Fibroblast of skin of abdomen (primary cell): ENCODE measurements around the gene SLC52A1.
"Not testable (repeated sequence)": the region's sequence is repeated elsewhere in the genome, so short reads cannot be mapped to it uniquely, and the experiment has no call there.

ENCODE experiments used
- DNase-seq: peaks from one replicate; pipeline ENCODE4 v3.0.0-alpha.2; 2013

Gene SLC52A1

DNA sequence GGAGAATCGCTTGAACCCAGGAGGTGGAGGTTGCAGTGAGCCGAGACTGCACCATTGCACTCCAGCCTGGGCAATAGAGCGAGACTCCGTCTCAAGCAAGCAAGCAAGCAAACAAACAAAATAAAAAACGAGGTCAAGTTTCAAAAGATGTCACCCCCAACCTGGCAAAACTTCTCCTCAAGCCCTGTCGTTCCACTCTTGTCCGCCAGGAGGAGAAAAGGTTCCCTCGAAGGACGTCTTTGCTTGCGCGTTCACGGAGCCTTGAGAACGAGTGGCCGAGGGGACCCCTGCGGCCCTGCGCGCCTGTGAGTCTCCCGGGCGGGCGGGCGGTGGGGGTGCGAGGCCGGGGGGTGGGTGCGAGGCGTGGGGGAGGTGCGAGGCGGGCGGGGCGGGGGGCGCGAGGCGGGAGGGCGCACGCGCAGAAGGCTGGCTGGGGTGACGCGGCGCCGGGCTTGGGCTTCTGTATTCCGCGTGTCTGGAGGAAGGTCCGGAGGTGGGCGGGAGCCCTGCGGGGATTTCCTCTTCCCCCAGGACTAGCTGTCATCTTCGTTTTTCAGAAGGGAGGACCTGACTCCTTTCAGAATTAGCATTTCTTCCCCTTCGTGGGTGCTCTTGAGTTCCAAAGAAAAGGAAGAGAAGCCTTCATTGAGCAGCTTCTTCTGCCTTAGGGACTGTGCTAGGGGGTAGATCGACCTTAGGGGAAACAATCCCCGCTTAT is 3.7 kb downstream of the SLC52A1 start:
- peak; percentile 79 for DNase-seq

DNA sequence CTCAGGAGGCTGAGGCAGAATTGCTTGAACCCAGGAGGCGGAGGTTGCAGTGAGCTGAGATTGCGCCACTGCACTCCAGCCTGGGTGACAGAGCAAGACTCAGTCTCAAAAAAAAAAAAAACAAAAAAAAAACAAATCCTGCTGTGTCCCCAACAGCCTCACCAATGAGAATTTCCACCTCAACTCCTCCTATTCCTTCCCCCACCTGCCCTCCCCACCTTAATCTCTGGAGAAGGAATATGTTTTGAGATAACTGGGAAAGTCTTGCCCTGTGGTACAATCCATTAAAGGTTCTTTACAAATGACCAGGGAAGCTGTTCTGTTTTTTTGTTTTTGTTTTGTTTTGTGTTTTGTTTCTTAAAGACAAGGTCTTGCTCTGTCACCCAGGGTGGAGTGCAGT is 5.1 kb downstream of the SLC52A1 start:
- not testable (repeated sequence) for DNase-seq

DNA sequence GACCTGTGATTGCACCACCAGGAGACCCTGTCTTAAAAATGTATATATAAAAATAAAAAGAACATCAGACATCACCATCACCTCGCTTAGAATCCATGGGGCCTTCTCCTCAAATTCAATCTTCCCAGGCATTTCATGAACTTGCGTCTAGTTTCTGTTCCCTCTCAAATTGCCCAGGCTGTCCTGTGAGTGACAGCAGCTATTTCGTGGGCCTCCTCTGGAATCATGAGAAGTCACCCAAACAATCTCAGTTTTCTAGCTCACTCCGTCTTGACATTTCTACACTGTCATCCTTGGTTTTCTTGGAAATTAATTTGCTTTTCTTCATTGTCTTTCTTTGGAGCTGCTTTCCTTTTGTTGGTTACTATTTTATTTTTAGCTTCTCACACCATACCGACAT is 7.3 kb downstream of the SLC52A1 start:
- no peak for DNase-seq

DNA sequence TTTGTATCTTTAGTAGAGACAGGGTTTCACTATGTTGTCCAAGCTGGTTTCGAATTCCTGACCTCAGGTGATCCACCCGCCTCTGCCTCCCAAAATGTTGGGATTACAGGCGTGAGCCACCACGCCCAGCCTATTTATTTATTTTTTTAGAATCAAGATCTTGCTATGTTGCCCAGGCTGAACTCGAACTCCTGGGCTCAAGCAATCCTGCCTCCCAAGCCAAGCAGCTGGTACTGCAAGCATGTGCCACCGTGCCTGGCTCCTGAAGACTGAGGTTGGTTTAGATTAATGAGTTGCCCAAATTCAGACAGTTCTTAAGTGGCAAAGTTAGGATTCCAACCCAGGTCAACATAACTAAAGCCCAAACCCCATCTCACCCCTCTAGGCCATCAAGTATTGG is 7.9 kb downstream of the SLC52A1 start:
- no peak for DNase-seq

DNA sequence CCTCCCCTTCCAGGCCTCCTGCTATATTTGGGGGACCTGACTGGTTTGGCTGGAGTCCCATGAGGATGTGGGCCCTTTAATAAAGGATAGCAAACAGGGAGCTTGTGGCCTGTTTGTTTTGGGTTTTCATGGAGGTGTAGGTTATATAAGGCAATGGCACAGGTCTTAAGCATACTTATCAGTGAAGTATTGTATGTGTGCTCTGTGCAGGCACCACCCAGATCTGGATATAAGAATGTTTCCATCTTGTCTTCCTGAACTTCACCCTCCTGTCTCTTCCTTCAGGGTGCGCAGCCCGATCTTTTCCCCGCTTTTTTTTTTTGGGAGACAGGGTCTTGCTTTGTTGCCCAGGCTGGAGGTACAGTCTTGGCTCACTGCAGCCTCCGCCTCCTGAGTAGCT is 10.6 kb downstream of the SLC52A1 start:
- no peak for DNase-seq

DNA sequence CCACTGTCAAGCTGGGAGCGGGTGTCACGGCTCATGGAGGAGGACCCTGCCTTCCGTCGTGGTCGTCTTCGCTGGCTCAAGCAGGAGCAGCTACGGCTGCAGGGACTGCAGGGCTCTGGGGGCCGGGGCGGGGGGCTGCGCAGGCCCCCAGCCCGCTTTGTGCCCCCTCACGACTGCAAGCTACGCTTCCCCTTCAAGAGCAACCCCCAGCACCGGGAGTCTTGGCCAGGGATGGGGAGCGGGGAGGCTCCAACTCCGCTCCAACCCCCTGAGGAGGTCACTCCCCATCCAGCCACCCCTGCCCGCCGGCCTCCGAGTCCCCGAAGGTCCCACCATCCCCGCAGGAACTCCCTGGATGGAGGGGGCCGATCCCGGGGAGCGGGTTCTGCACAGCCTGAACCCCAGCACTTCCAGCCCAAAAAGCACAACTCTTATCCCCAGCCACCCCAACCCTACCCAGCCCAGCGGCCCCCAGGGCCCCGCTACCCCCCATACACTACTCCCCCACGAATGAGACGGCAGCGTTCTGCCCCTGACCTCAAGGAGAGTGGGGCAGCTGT is 11.6 kb downstream of the SLC52A1 start:
- DNase-seq: no peak

DNA sequence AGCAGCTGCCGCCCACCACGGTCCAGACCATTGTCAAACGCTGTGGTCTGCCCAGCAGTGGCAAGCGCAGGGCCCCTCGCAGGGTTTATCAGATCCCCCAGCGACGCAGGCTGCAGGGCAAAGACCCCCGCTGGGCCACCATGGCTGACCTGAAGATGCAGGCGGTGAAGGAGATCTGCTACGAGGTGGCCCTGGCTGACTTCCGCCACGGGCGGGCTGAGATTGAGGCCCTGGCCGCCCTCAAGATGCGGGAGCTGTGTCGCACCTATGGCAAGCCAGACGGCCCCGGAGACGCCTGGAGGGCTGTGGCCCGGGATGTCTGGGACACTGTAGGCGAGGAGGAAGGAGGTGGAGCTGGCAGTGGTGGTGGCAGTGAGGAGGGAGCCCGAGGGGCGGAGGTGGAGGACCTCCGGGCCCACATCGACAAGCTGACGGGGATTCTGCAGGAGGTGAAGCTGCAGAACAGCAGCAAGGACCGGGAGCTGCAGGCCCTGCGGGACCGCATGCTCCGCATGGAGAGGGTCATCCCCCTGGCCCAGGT is 13.0 kb downstream of the SLC52A1 start:
- no peak for DNase-seq

DNA sequence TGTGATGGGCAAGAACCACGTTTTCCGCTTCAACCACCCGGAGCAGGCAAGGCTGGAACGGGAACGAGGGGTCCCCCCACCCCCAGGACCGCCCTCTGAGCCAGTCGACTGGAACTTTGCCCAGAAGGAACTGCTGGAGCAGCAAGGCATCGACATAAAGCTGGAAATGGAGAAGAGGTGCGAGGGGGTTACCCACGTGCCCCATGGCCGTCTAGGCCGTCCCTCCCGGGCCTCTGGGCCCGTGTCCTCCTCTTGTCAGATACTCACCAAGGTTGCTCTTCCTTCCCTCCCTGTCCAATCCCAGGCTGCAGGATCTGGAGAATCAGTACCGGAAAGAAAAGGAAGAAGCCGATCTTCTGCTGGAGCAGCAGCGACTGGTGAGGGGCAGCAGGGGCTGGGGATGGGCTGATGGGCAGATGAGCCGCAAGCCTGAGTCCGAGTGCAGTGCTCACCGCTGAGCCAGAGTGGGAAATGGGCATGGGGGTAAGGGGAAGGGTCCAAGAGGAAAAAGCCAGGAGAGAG is 14.7 kb downstream of the SLC52A1 start:
- no peak for DNase-seq

DNA sequence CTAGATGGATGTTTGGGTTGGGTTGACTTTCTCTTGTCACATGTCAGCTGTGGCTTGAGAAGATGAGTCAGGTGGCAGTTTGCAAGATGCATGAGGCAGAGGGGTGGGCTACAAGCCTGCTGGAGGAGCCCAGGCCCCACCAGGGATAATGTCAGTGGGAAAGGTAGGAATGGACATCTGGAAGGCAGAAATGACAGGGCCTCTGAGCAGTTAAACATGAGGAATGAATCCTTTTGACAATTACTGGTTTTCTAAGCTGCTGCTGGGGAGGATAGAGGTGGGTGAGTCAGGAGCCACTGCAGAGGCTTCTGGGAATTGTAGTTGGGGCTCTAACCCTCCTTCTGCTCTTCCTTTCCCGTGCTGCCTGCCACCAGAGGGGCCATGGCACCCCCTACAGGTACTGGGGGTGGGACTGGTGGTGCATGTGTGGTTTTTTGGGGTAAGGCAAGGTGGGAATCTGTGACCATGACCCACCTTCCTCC is 15.7 kb downstream of the SLC52A1 start:
- DNase-seq: no peak

DNA sequence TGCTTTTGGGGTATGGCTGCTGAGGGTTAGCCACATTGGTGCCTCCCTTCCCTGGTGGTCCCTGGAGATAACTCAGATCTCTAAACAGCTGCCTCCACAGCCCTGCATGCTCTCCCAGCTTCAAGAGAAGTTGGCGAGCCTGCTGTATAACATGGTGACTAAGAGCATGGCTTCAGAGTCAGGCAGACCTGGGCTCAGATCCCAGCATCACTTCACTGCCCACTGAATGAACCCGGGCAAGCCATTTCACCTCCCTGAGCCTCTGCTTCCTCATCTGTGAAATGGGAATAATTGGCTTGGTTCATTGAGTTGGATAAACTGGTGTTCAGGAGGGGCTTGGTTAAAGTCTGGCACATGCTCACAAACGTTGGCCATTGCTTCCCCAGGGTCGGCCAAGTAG is 20.9 kb downstream of the SLC52A1 start:
- no peak for DNase-seq

DNA sequence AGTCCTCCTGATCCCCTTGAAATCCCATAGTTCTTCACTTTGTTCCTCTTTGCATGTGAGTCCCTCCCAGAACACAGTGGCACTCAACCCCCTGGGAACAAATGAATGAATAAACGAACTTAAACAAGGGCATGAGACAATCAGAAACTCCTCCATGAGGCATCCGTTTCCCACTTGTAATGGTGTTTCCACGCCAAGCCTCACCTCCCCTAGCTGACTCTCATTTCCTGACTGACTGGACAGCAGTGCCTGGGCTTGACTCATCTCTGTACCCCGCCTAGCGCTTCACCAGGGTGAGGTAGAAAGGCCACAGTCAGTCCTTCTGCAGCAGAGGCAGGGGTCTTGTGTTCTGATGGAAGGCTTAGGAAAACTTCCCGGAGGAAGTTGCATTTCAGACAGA is 23.3 kb downstream of the SLC52A1 start:
- peak; percentile 14 for DNase-seq

DNA sequence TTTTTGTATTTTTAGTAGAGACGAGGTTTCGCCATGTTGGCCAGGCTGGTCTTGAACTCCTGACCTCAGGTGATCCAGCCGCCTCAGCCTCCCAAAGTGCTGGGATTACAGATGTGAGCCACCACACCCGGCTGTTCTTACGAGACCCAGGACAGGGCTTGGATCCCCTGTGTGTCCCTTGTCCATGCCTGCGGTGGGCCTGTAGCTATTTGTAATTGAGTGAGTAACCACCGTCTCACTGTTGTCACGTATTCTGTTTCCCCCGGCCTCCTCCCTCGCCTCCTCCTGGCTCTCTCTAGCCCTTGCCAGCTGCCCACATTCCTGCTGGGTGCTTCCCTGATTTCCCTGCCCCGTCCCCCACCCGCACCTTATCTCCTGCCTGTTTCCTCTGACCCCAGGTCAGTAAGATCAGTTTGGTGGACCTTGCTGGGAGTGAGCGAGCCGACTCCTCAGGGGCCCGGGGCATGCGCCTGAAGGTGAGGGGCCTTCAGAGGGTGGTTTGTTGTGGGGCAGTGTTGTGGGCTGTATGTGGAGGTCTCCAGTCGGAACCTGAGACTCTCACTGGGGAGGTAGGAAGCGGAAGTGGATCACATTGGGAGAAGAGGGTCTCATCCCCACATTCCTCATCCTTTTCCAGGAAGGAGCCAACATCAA is 31.9 kb downstream of the SLC52A1 start:
- no peak for DNase-seq

DNA sequence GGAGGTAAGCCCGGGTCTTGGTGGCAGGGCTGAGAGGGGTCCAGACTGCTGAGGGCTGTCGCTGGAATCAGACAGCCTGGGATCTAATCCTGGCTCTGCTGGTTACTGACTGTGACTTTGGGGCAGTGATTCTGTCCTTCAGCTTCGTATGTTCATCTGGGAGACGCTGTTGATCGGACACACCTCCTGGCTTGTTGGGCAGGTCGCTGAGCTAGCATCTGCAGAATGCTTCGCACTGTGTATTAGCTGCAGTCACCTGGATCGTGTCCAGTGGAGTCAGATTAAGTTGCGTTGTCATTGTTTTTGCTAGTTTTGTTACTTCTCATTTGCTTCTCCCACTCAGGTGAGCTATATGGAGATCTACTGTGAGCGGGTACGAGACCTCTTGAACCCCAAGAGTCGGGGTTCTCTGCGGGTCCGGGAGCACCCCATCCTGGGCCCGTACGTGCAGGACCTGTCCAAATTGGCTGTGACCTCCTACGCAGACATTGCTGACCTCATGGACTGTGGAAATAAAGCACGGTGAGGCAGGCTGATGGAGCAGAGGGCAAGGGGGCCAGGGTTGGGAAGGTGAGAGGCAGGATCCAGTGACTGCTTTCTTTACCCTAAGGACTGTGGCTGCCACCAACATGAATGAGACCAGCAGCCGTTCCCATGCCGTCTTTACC is 33.0 kb downstream of the SLC52A1 start:
- DNase-seq: no peak

DNA sequence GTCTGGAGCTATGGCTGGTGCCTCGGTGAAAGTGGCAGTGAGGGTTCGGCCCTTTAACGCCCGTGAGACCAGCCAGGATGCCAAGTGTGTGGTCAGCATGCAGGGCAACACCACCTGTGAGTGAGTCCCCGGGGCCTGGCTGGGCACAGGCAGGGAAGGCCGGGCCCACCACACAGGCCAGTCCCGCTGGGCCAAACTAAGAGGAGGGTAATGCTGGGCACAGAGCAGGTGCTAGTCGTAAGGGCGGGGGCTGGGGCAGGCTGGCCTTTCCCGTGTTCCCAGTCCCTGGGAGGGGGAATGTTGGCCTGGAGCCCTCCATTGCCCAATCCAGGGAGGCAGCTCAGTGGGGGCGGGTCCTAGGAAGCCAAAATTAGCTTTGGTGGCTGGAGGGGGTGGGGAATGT is 35.0 kb downstream of the SLC52A1 start:
- DNase-seq: no peak

DNA sequence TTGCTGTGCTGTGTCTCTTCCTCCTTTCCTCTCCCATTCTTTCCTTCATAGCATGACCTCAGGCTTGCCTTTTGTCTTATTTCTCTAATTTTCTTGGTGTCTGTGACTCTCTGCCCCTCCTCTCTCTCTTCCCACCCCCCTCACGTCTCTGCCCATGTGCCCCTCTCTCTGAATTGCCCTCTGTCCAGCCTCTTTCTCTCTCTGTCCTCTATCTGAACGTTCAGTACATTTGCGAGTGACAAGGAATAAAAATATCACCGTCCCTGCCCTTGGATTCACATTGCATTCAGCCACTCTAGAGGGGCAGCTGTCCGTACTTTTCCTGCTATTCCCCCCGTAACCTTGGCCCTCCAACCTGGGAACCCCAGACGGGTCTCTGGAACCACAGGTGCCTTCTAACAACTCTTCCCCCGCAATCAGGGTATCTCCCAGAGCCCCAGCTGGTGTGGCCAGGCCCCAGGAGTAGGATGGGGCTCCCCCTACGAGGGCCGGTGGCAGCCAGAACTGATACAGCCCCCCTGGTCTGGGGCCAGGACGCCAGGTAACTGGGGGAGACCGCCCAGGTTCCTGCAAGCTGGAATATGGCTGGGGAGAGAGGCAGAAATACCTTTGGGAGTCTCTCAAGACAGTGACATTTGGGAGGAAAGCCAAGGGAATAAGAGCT is 35.7 kb downstream of the SLC52A1 start:
- DNase-seq: no peak

DNA sequence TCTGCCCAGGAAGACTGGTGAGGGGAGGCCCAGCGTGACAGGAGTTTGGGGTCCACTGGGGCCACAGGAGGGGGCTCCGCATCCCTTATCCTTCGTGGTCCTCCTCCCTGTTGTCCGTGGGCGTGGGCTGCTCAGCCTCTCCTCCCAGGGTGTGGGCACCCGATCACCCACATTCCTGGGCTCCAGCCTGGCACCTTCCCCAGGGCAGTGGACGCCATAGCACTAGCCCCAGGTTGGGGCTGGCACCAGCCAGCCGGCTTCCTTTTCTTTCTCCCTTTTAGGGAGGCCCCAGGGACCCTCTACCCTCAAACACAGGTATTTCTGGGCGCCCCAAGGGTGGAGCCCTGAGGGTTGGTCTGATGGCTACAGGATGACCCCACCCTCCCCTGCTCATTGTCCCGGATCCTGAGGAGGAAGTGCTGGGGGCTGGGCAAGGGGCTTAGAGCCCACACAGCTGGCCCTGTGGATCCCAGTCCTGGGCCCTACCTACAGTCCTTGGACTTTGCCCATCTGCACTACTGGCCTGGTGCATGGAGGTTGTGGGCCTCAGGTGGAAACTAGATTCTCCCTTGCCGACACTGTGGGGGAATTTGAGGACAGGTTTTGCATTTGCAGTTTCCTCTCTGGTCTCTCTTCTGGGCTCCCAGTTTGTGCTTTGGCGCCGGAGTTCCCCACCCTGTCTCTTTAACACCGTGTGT is 36.3 kb downstream of the SLC52A1 start:
- no peak for DNase-seq

DNA sequence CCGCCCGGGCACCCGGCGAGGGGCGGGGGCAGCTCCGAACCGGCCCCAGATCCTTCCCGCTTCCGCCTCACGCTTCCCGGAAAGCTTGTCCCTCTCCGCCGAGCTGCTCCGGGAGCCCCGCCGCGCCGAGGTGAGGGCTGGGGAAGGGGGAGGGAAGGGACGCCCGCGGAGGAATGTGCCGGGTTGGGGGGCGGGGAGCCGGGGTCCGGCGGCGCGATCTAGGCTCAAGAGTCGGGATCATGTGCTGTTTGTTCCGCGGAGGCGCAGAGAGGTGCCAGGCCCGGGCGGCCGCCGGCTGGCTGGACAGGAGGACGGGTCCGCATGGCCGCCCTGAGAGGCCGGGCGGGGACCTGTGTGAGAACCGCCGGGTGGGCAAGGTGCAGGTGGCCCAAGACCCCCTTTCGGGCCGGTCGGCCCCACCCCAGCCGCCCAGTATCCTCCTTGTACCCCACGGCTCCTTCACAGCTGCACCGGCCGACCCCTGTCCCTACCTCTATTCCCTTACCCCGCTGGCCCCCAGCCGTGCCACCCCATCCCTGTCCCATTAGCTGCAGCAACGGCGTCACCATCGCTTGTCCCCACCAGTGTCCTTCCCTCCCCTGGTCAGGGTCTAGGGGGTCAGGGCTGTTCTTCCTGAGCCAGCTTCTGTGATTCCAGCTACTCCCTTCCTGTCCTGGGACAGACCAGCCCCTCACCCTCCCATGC is 37.0 kb downstream of the SLC52A1 start:
- DNase-seq: no peak

DNA sequence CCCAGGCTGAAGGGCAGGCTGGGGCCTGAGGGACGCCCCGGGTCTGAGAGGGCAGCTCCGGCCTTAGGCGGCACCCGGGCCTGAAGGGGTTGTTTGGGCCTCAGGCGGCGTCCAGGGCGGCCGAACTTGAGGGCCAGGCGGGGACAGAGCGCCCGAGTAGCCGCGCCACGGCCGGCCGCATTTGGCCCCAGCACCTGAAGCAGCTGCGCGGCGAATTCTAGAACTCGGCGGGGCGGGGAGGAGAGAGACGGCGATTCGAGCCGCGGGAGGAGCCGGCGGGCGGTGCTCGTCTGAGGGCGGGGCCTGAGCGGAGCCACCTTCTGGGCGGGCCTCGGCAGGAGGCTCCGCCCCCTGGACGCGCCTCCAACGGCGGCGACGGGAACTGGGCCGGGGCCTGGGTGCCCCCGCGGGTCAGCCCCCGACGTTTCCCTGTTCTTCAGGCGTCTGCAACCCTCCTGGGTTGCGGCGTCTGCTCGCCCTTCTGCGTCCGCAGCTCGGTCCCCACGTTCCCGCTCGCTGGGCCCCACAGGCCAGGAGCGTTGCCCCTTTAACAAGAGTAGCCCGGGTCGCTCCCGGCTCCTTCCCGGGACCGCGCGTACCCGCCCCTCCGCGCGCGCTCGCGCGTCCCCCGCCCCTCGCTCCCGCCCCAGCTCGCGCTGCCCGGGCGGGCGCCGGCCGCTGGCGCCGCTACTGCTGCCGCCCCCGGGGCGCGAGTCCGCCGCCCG is 37.8 kb downstream of the SLC52A1 start, which contains the start of the genes INCA1 and KIF1C:
INCA1 (minus strand) TSS at position 221 of the 725 bp plus-strand sequence. CDS start 3,085 bp downstream, outside the sequence.
KIF1C (plus strand) TSS at position 649 of the 725 bp plus-strand sequence. CDS start 2,297 bp downstream, outside the sequence.
- peak; percentile 85 for DNase-seq

DNA sequence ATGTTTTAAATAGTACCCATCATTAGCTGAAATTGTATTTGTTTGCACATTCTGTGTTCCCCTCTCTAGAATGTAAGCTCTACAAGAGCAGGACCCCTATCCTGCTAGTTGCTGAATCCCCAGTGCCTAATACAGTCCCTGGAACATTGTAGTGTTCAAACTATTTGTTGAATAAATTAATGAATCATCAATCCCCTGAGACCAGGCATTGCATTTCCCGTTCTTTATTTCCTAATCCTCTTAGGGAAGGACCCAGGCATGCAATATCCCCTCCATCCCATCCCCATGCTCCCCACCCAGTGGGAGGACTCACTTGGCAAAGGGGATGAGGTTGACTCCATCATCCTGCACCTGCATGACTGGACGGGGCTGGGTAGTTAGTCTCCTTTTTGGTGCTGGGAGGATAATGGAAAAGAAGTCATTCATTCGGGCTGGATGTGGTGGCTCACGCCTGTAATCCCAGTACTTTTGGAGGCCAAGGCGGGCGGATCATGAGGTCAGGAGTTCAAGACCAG is 41.1 kb downstream of the SLC52A1 start:
- no peak for DNase-seq
